K562 (cell line): ENCODE results near the gene GSTA4. TPM values are rescaled to one million over a fixed set of nuclear protein-coding genes. Genes with fewer than 3 reads are reported as not detected.

Experiments
- ATAC-seq: fragments of 200-7000 bp; cut with Tn5 transposase; 3 replicates; pipeline ENCODE4 v1.9.1; 2020; ENCODE audit warnings: moderate library complexity
- BruUV-seq: library from RNA; stranded (reverse); fragments of 400-500 nt; replicated peaks from 2 replicates; lab custom pipeline; 2021; lab: Mats Ljungman, UMichigan
- CTCF ChIA-PET: fragments of 300-600 bp; formaldehyde crosslinking; extraction: SDS; loops from one replicate; lab custom pipeline; 2021; ENCODE audit warnings: low intra/inter-chr PET ratio; lab: Yijun Ruan, JAX
- POLR2A ChIA-PET: fragments of 300-600, 350-650 bp; sonication (Branson Sonifier 250); formaldehyde crosslinking; extraction: SDS; loops from one replicate; lab custom pipeline; 2021; ENCODE audit warnings: antibody characterized with exemption, inconsistent platforms; lab: Yijun Ruan, JAX
- DNase-seq, 4 experiments: peaks; one replicate each; pipeline versions ENCODE4 v3.0.0 to v3.0.0-alpha.2; 2011 to 2018; ENCODE audit warnings: low spot score in 3 of 4, mixed read lengths in 3 of 4; ENCODE audit errors: extremely low read depth in 1 of 4
- FAIRE-seq: peaks from 2 replicates; lab custom pipeline; 2011; peaks lifted over from hg19 to GRCh38; lab: Jason Lieb, UNC
- H2AFZ ChIP-seq: 2 replicates; pipeline ENCODE4 v1.6.0; 2011; ENCODE audit warnings: low read depth, low read length, control low read depth, inconsistent platforms
- H3K27ac ChIP-seq: fragments of 200-600 bp; 3 replicates; pipeline ENCODE4 v1.8.0; 2011; ENCODE audit warnings: low read depth, mild to moderate bottlenecking, control low read depth, inconsistent platforms, low read length, moderate library complexity, mixed read lengths; ENCODE audit errors: extremely low read depth
- H3K27me3 ChIP-seq, 2 experiments: fragments of 300-600 bp in 1 of 2; 2 replicates in 1 of 2; 3 replicates in 1 of 2; pipeline versions ENCODE4 v1.6.0 to v1.8.0; 2011; ENCODE audit warnings: inconsistent platforms in 2 of 2, low read length in 2 of 2, mild to moderate bottlenecking in 1 of 2, mixed read lengths in 1 of 2, moderate library complexity in 1 of 2; ENCODE audit not compliant: control insufficient read depth in 2 of 2, insufficient read depth in 2 of 2
- H3K36me3 ChIP-seq: fragments of 300-600 bp; 3 replicates; pipeline ENCODE4 v1.8.0; 2011; ENCODE audit warnings: mild to moderate bottlenecking, low read length, inconsistent platforms; ENCODE audit not compliant: control insufficient read depth, insufficient read depth
- H3K4me1 ChIP-seq, 2 experiments: fragments of 200-600 bp in 1 of 2; replicated peaks in 1 of 2; 2 replicates in 1 of 2; 3 replicates in 1 of 2; pipeline versions ENCODE4 v1.5.1 to v1.8.0; 2011; ENCODE audit warnings: inconsistent platforms in 2 of 2, low read length in 2 of 2, mild to moderate bottlenecking in 1 of 2, mixed read lengths in 1 of 2, moderate library complexity in 1 of 2; ENCODE audit not compliant: control insufficient read depth in 2 of 2, insufficient read depth in 2 of 2
- H3K4me2 ChIP-seq: 2 replicates; pipeline ENCODE4 v1.6.1; 2011; ENCODE audit warnings: low read length, control low read depth, inconsistent platforms, mixed read lengths; ENCODE audit not compliant: insufficient read depth
- H3K4me3 ChIP-seq: fragments of 200-600 bp; sonication (generic), shearing (Covaris generic); 2 replicates; pipeline ENCODE4 v1.5.1; 2016; ENCODE audit warnings: control low read depth, inconsistent platforms
- H3K79me2 ChIP-seq: fragments of 200-600 bp; 3 replicates; pipeline ENCODE4 v1.8.0; 2011; ENCODE audit warnings: low read length, inconsistent platforms; ENCODE audit not compliant: control insufficient read depth, insufficient read depth
- H3K9ac ChIP-seq, 2 experiments: 2 replicates each; pipeline versions ENCODE4 v1.6.0 to v1.6.1; 2011; ENCODE audit warnings: low read depth in 2 of 2, low read length in 2 of 2, control low read depth in 1 of 2, inconsistent platforms in 1 of 2, mild to moderate bottlenecking in 1 of 2, mixed read lengths in 1 of 2; ENCODE audit not compliant: insufficient read depth in 1 of 2
- H3K9me1 ChIP-seq: one replicate; pipeline ENCODE4 v1.6.0; 2011; ENCODE audit warnings: inconsistent platforms, mild to moderate bottlenecking, low read length, moderate library complexity; ENCODE audit not compliant: control insufficient read depth, insufficient read depth
- H3K9me3 ChIP-seq: replicated peaks from 2 replicates; pipeline ENCODE4 v1.5.1; 2011; ENCODE audit warnings: low read depth, low read length, inconsistent platforms; ENCODE audit not compliant: control insufficient read depth, insufficient read depth
- H4K20me1 ChIP-seq: replicated peaks from 2 replicates; pipeline ENCODE4 v1.6.1; 2011; ENCODE audit warnings: low read length, inconsistent platforms, mixed read lengths; ENCODE audit not compliant: control insufficient read depth, insufficient read depth
- CEBPB ChIP-seq: fragments of 450-650 bp; IDR thresholded peaks from 2 replicates; pipeline ENCODE4 v1.6.1; 2016; ENCODE audit warnings: missing genetic modification characterization, missing compliant biosample characterization
- CHCHD3 ChIP-seq: fragments of 250-450 bp; sonication (Bioruptor Pico); IDR thresholded peaks from 2 replicates; pipeline ENCODE4 v2.1.2; 2022; ENCODE audit warnings: mild to moderate bottlenecking
- DACH1 ChIP-seq: fragments of 450-650 bp; IDR thresholded peaks from 2 replicates; pipeline ENCODE4 v1.6.1; 2018; ENCODE audit not compliant: partially characterized antibody
- DPF2 ChIP-seq: fragments of 450-650 bp; IDR thresholded peaks from 2 replicates; pipeline ENCODE4 v1.6.1; 2016
- FIP1L1 ChIP-seq: fragments of 200-400 bp; formaldehyde crosslinking; IDR thresholded peaks from 2 replicates; pipeline ENCODE4 v1.6.1; 2018; ENCODE audit warnings: mild to moderate bottlenecking, low read depth, low read length; ENCODE audit not compliant: poor library complexity, severe bottlenecking
- L3MBTL2 ChIP-seq: fragments of 450-650 bp; IDR thresholded peaks from 2 replicates; pipeline ENCODE4 v1.6.1; 2016; ENCODE audit warnings: mild to moderate bottlenecking, moderate library complexity
- LCOR ChIP-seq: sonication (generic); formaldehyde crosslinking; IDR thresholded peaks from 2 replicates; pipeline ENCODE4 v1.8.0; 2022; ENCODE audit warnings: mild to moderate bottlenecking, missing genetic modification reagents
- MAFK ChIP-seq: IDR thresholded peaks from 2 replicates; pipeline ENCODE4 v1.6.1; 2011; ENCODE audit warnings: low read length, improper control_type of control experiment
- POLR2B ChIP-seq: fragments of 450-650 bp; IDR thresholded peaks from 2 replicates; pipeline ENCODE4 v1.6.1; 2018; ENCODE audit warnings: low read depth; ENCODE audit not compliant: partially characterized antibody
- RBM34 ChIP-seq: fragments of 200-400 bp; formaldehyde crosslinking; IDR thresholded peaks from 2 replicates; pipeline ENCODE4 v1.6.1; 2018; ENCODE audit warnings: low read length, borderline replicate concordance; ENCODE audit not compliant: insufficient read depth
- SIN3A ChIP-seq, 2 experiments: fragments of 150-350 bp in 1 of 2; IDR thresholded peaks; 2 replicates each; pipeline ENCODE4 v1.6.1; 2011 to 2016; ENCODE audit warnings: borderline replicate concordance in 2 of 2, low read depth in 2 of 2, low read length in 2 of 2, mild to moderate bottlenecking in 2 of 2, moderate library complexity in 2 of 2; ENCODE audit not compliant: control insufficient read depth in 1 of 2
- SIN3B ChIP-seq: fragments of 450-650 bp; IDR thresholded peaks from 2 replicates; pipeline ENCODE4 v1.6.1; 2017; ENCODE audit warnings: low read depth, mild to moderate bottlenecking, moderate library complexity
- TGIF2 ChIP-seq: sonication (generic); formaldehyde crosslinking; IDR thresholded peaks from 2 replicates; pipeline ENCODE4 v1.8.1; 2022; ENCODE audit warnings: mild to moderate bottlenecking, missing genetic modification reagents, moderate library complexity
- YBX1 ChIP-seq: fragments of 450-650 bp; IDR thresholded peaks from 2 replicates; pipeline ENCODE4 v1.7.1; 2016; ENCODE audit warnings: mild to moderate bottlenecking
- ZBTB1 ChIP-seq: sonication (generic); formaldehyde crosslinking; IDR thresholded peaks from 2 replicates; pipeline ENCODE4 v1.8.1; 2023; ENCODE audit warnings: missing genetic modification reagents, low read depth, mild to moderate bottlenecking, borderline replicate concordance
- ZBTB7A ChIP-seq: IDR thresholded peaks from 2 replicates; pipeline ENCODE4 v1.6.1; 2011; ENCODE audit warnings: low read depth, mild to moderate bottlenecking, low read length, moderate library complexity, borderline replicate concordance; ENCODE audit not compliant: control insufficient read depth
- ZKSCAN8 ChIP-seq: fragments of 200-800 bp; sonication (Bioruptor generic); IDR thresholded peaks from 2 replicates; pipeline ENCODE4 v1.6.1; 2016; ENCODE audit warnings: missing genetic modification characterization, missing compliant biosample characterization
- ZNF124 ChIP-seq: sonication (generic); formaldehyde crosslinking; IDR thresholded peaks from 2 replicates; pipeline ENCODE4 v1.8.1; 2022; ENCODE audit warnings: missing genetic modification reagents
- ZNF239 ChIP-seq: fragments of 250-450 bp; sonication (Bioruptor Pico); IDR thresholded peaks from 2 replicates; pipeline ENCODE4 v1.4.0; 2020; ENCODE audit warnings: mild to moderate bottlenecking
- ZNF77 ChIP-seq: fragments of 250-450 bp; sonication (Bioruptor Pico); IDR thresholded peaks from 2 replicates; pipeline ENCODE4 v1.5.0; 2020
- ZNF780A ChIP-seq: fragments of 250-450 bp; sonication (Bioruptor Pico); IDR thresholded peaks from 2 replicates; pipeline ENCODE4 v1.5.0; 2021; ENCODE audit warnings: mild to moderate bottlenecking
- WGBS: fragments of 100-300 bp; shearing (Covaris generic); methylation state at CpG from one replicate; pipeline ENCODE4 v1.1.6; 2016; ENCODE audit warnings: low coverage, mixed read lengths; ENCODE audit not compliant: insufficient coverage; ENCODE audit errors: missing lambda C conversion rate; 5-methylcytosine and 5-hydroxymethylcytosine counted together
- in situ Hi-C: fragments of 300-500 bp; cut with MboI; formaldehyde crosslinking; loops from 4 replicates; pipeline ENCODE4 v1.15.0; 2018; ENCODE audit warnings: inconsistent platforms, mixed read lengths
- intact Hi-C: fragments of 100-400 bp; cut with micrococcal nuclease; formaldehyde crosslinking; loops from 2 replicates; pipeline ENCODE4 v1.14.2; 2022
- polyA plus RNA-seq, 8 experiments: library from polyadenylated mRNA; depleted of rRNA in 4 of 8; stranded (reverse) in 5 of 8; unstranded in 3 of 8; fragments of >200 nt; fragmentation: Nextera tagmentation in 2 of 8; fragmentation: Illumina TruSeq in 1 of 8; extraction: Ambion mirVana in 2 of 8; extraction: Trizol in 1 of 8; gene quantifications; 2 replicates each; pipeline versions ENCODE4 v1.2.1 to v1.2.3, GENCODE V29; 2011 to 2014; ENCODE audit warnings: inconsistent platforms in 1 of 8, missing spikeins in 1 of 8
- total RNA-seq, 7 experiments: library from RNA; depleted of rRNA in 6 of 7; stranded (reverse); fragments of >200 nt in 6 of 7; fragmentation: Illumina TruSeq in 2 of 7; extraction: Trizol in 2 of 7; gene quantifications; 2 replicates each; pipeline versions ENCODE4 v1.2.1 to v1.2.3, GENCODE V29; 2011 to 2021; ENCODE audit warnings: low replicate concordance in 1 of 7
- TF ChIP-seq, protein P1 (sequence below): fragments of 450-650 bp; formaldehyde crosslinking; IDR thresholded peaks from 2 replicates; pipeline ENCODE4 v1.4.0; 2020; ENCODE audit warnings: mild to moderate bottlenecking, moderate library complexity
- TF ChIP-seq, protein P2 (sequence below): sonication (generic); formaldehyde crosslinking; IDR thresholded peaks from 2 replicates; pipeline ENCODE4 v1.8.0; 2022; ENCODE audit warnings: mild to moderate bottlenecking, missing genetic modification reagents
- TF ChIP-seq, protein P3 (sequence below): fragments of 250-450 bp; sonication (Bioruptor Pico); IDR thresholded peaks from 2 replicates; pipeline ENCODE4 v1.8.0; 2022; ENCODE audit warnings: moderate library complexity, mild to moderate bottlenecking, inconsistent platforms

Gene GSTA4
- total and polyA plus RNA-seq, 9 of the 15 experiments (the other 6 are each of a cell fraction or from before 2014, with no cell fraction given): 0.89 to 4.0 (median 2.0) TPM

DNA sequence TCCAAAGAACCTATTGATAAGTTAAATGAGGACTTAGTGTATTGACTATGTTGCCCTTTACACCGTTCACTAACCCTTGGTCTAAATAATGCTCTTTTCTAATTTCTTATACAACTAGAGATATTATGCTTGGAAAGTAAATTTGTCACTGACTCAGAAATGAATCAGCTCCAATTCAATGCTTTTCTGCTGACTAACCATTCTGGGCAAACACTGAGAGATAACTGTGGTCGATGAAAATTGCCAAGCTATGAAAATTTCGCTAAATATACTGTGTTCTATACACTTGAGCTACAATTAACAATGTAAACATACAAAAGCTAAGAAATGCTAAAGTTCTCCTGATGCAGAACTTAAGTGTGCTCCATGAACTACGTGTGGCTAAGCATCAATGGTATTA, 47.0 kb upstream of the GSTA4 start:
- Histone ChIP-seq H3K27me3 (no peaks in the 10 kb centered on the region), H3K79me2 (no peaks in the 10 kb centered on the region), H3K27ac (no peak overlapping the region), H4K20me1 (no peaks in the 10 kb centered on the region), H3K9me1 (no peaks in the 10 kb centered on the region), H3K9me3 (no peaks in the 10 kb centered on the region), H3K36me3 (peaks cover 13% of the 10 kb centered on the region; the same call in 1 of the 3 replicates), H3K9ac (no peak overlapping the region), H3K4me1 (peaks cover 0 to 4% of the 10 kb centered on the region in 2 experiments; a peak in 2 of 5 replicates), H2AFZ (no peak overlapping the region; the same call in 1 of the 2 replicates), H3K4me3 (no peak overlapping the region), H3K4me2 (no peak overlapping the region)
- 8% methylated on average over 4 of the region's 4 CpGs for WGBS
- FAIRE-seq (peak; percentile 67), ATAC-seq (peak; percentile 28; the same call in 1 of the 3 replicates), DNase-seq (no peak)
- no TSS peak for BruUV-seq
- intact Hi-C loops: no loop called here
- CTCF ChIA-PET: no interaction called here
- in situ Hi-C loops: no loop called here
- POLR2A ChIA-PET: interaction anchor here (0.7 to 1.3 kb wide), 5 partner anchors 9 to 48 kb away, joined by 3 to 5 read pairs (median 3); no protein-coding TSS in a partner anchor
- no peak for TF ChIP-seq ZBTB7A
- TF ChIP-seq ZNF77 (CRISPR knock-in tag): no peak
- TF ChIP-seq YBX1: no peak
- TF ChIP-seq, protein P1, sequence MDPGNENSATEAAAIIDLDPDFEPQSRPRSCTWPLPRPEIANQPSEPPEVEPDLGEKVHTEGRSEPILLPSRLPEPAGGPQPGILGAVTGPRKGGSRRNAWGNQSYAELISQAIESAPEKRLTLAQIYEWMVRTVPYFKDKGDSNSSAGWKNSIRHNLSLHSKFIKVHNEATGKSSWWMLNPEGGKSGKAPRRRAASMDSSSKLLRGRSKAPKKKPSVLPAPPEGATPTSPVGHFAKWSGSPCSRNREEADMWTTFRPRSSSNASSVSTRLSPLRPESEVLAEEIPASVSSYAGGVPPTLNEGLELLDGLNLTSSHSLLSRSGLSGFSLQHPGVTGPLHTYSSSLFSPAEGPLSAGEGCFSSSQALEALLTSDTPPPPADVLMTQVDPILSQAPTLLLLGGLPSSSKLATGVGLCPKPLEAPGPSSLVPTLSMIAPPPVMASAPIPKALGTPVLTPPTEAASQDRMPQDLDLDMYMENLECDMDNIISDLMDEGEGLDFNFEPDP (CRISPR knock-in tag): no peak
- peak; percentile 75 for TF ChIP-seq DPF2
- no peak for TF ChIP-seq ZNF239 (CRISPR knock-in tag)
- no peak for TF ChIP-seq DACH1
- peak; percentile 91 for TF ChIP-seq MAFK
- no peak for TF ChIP-seq CHCHD3
- TF ChIP-seq ZNF780A (CRISPR knock-in tag): no peak
- no peak for TF ChIP-seq ZNF124 (CRISPR knock-in tag)
- no peak for TF ChIP-seq L3MBTL2
- no peak for TF ChIP-seq SIN3A (IDR thresholded peaks at IDR 0.05; ENCODE audit: borderline replicate concordance in 2 of 2, control insufficient read depth in 1 of 2, low read depth in 2 of 2, low read length in 2 of 2)
- no peak for TF ChIP-seq ZBTB1 (CRISPR knock-in tag)
- TF ChIP-seq TGIF2: no peak
- TF ChIP-seq, protein P2, sequence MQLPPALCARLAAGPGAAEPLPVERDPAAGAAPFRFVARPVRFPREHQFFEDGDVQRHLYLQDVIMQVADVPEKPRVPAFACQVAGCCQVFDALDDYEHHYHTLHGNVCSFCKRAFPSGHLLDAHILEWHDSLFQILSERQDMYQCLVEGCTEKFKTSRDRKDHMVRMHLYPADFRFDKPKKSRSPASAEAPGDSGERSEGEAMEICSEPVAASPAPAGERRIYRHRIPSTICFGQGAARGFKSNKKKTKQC (CRISPR knock-in tag): no peak
- no peak for TF ChIP-seq RBM34
- TF ChIP-seq SIN3B: no peak
- no peak for TF ChIP-seq POLR2B
- no peak for TF ChIP-seq LCOR (CRISPR knock-in tag)
- no peak for TF ChIP-seq FIP1L1
- no peak for TF ChIP-seq ZKSCAN8 (CRISPR knock-in tag)
- TF ChIP-seq CEBPB (tag): no peak
- TF ChIP-seq, protein P3, sequence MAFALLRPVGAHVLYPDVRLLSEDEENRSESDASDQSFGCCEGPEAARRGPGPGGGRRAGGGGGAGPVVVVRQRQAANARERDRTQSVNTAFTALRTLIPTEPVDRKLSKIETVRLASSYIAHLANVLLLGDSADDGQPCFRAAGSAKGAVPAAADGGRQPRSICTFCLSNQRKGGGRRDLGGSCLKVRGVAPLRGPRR (CRISPR knock-in tag): no peak
